Measurements from ENCODE around the gene PLPPR4.
"Not testable (repeated sequence)": the region's sequence is repeated elsewhere in the genome, so short reads cannot be mapped to it uniquely, and the experiment has no call there.

The PLPPR4 gene

GRCh38 chr1:99240621-99241020 lies 23.7 kb upstream of the PLPPR4 start:
- DNase-seq (ENCODE audit: low read depth): no peak
- no peak for TF ChIP-seq CTCF (IDR thresholded peaks at IDR 0.05; ENCODE audit: low read length, missing control alignments)
- no peak overlapping the region for H3K4me3 ChIP-seq (replicated peaks; ENCODE audit: low read depth, low read length)

GRCh38 chr1:99246152-99246551 lies 18.1 kb upstream of the PLPPR4 start:
- no peak for TF ChIP-seq CTCF (IDR thresholded peaks at IDR 0.05; ENCODE audit: low read length, missing control alignments)
- no peak for DNase-seq (ENCODE audit: low read depth)
- no peak overlapping the region for H3K4me3 ChIP-seq (replicated peaks; ENCODE audit: low read depth, low read length)

- H3K4me3 ChIP-seq (replicated peaks; ENCODE audit: low read depth, low read length): no peak overlapping the region
- no peak for DNase-seq (ENCODE audit: low read depth)
- TF ChIP-seq CTCF (IDR thresholded peaks at IDR 0.05; ENCODE audit: low read length, missing control alignments): no peak
Observed at GRCh38 chr1:99247199-99247598, 17.1 kb upstream of the PLPPR4 start.

- DNase-seq (ENCODE audit: low read depth): no peak
- TF ChIP-seq CTCF (IDR thresholded peaks at IDR 0.05; ENCODE audit: low read length, missing control alignments): no peak
- no peak overlapping the region for H3K4me3 ChIP-seq (replicated peaks; ENCODE audit: low read depth, low read length)
Observed at GRCh38 chr1:99250728-99251127, 13.6 kb upstream of the PLPPR4 start.

GRCh38 chr1:99251308-99251707 lies 13.0 kb upstream of the PLPPR4 start:
- no peak for DNase-seq (ENCODE audit: low read depth)
- TF ChIP-seq CTCF (IDR thresholded peaks at IDR 0.05; ENCODE audit: low read length, missing control alignments): no peak
- H3K4me3 ChIP-seq (replicated peaks; ENCODE audit: low read depth, low read length): no peak overlapping the region

- no peak for DNase-seq (ENCODE audit: low read depth)
- TF ChIP-seq CTCF (IDR thresholded peaks at IDR 0.05; ENCODE audit: low read length, missing control alignments): no peak
- H3K4me3 ChIP-seq (replicated peaks; ENCODE audit: low read depth, low read length): no peak overlapping the region
Observed at GRCh38 chr1:99252630-99253029, 11.7 kb upstream of the PLPPR4 start.

GRCh38 chr1:99260402-99260801 lies 3.9 kb upstream of the PLPPR4 start:
- not testable (repeated sequence) for H3K4me3 ChIP-seq (replicated peaks; ENCODE audit: low read depth, low read length); DNase-seq (ENCODE audit: low read depth)

- DNase-seq (ENCODE audit: low read depth): no peak
- TF ChIP-seq CTCF (IDR thresholded peaks at IDR 0.05; ENCODE audit: low read length, missing control alignments): no peak
- H3K4me3 ChIP-seq (replicated peaks; ENCODE audit: low read depth, low read length): no peak overlapping the region
Observed at GRCh38 chr1:99265124-99265523, 832 bp downstream of the PLPPR4 start.
